Loucy (cell line): ENCODE results near the gene PLXNA2.

Experiments used
- H2AFZ ChIP-seq: fragments of 200-600 bp; sonication (generic); 2 replicates; pipeline ENCODE4 v1.6.0; 2016; ENCODE audit warnings: antibody characterized with exemption, mild to moderate bottlenecking, low read length, moderate library complexity
- H3F3A ChIP-seq: fragments of 200-600 bp; 2 replicates; pipeline ENCODE4 v1.6.0; 2016; ENCODE audit warnings: antibody characterized with exemption, low read depth, mild to moderate bottlenecking
- H3K27me3 ChIP-seq: fragments of 200-600 bp; sonication (generic); 2 replicates; pipeline ENCODE4 v1.6.1; 2014; ENCODE audit warnings: low read length, mild to moderate bottlenecking; ENCODE audit not compliant: insufficient read depth, poor library complexity, severe bottlenecking
- H3K36me3 ChIP-seq: fragments of 200-600 bp; sonication (generic); 2 replicates; pipeline ENCODE4 v1.6.1; 2016; ENCODE audit warnings: low read length; ENCODE audit not compliant: insufficient read depth
- H3K4me1 ChIP-seq: fragments of 200-600 bp; sonication (generic); 2 replicates; pipeline ENCODE4 v1.5.1; 2014; ENCODE audit warnings: low read length, mild to moderate bottlenecking; ENCODE audit not compliant: insufficient read depth, poor library complexity, severe bottlenecking
- H3K4me2 ChIP-seq: fragments of 200-600 bp; sonication (generic); 2 replicates; pipeline ENCODE4 v1.6.0; 2014; ENCODE audit warnings: antibody characterized with exemption, low read length, low read depth, mild to moderate bottlenecking; ENCODE audit not compliant: poor library complexity, severe bottlenecking
- H3K4me3 ChIP-seq: fragments of 200-600 bp; sonication (generic); 2 replicates; pipeline ENCODE4 v1.5.1; 2014; ENCODE audit warnings: low read length, mild to moderate bottlenecking, mixed read lengths; ENCODE audit not compliant: poor library complexity, severe bottlenecking
- H3K79me2 ChIP-seq: fragments of 200-600 bp; sonication (generic); 2 replicates; pipeline ENCODE4 v1.6.1; 2014; ENCODE audit warnings: low read length; ENCODE audit not compliant: insufficient read depth
- H3K9ac ChIP-seq: fragments of 200-600 bp; sonication (generic); 2 replicates; pipeline ENCODE4 v1.6.0; 2014; ENCODE audit warnings: mild to moderate bottlenecking, low read depth, low read length, moderate library complexity; ENCODE audit not compliant: poor library complexity, severe bottlenecking
- H3K9me2 ChIP-seq: fragments of 200-600 bp; sonication (generic); replicated peaks from 2 replicates; pipeline ENCODE4 v1.6.1; 2016; ENCODE audit warnings: low read depth, low read length, mixed read lengths
- H3K9me3 ChIP-seq: fragments of 200-600 bp; sonication (generic); 2 replicates; pipeline ENCODE4 v1.6.1; 2014; ENCODE audit warnings: mild to moderate bottlenecking, antibody characterized with exemption, low read length, low read depth; ENCODE audit not compliant: insufficient read depth
- H4K20me1 ChIP-seq: fragments of 200-600 bp; sonication (generic); 2 replicates; pipeline ENCODE4 v1.6.0; 2014; ENCODE audit warnings: antibody characterized with exemption, low read length, mild to moderate bottlenecking; ENCODE audit not compliant: insufficient read depth, poor library complexity, severe bottlenecking
- CTCF ChIP-seq: fragments of 200-600 bp; sonication (generic); conservative IDR thresholded peaks from 2 replicates; pipeline ENCODE4 v1.5.1; 2014; ENCODE audit warnings: mild to moderate bottlenecking, antibody characterized with exemption, low read length
- EZH2phosphoT487 ChIP-seq: fragments of 200-600 bp; IDR thresholded peaks from 2 replicates; pipeline ENCODE4 v1.6.1; 2018; ENCODE audit warnings: antibody characterized with exemption, mild to moderate bottlenecking, moderate library complexity, borderline replicate concordance

Gene PLXNA2

DNA sequence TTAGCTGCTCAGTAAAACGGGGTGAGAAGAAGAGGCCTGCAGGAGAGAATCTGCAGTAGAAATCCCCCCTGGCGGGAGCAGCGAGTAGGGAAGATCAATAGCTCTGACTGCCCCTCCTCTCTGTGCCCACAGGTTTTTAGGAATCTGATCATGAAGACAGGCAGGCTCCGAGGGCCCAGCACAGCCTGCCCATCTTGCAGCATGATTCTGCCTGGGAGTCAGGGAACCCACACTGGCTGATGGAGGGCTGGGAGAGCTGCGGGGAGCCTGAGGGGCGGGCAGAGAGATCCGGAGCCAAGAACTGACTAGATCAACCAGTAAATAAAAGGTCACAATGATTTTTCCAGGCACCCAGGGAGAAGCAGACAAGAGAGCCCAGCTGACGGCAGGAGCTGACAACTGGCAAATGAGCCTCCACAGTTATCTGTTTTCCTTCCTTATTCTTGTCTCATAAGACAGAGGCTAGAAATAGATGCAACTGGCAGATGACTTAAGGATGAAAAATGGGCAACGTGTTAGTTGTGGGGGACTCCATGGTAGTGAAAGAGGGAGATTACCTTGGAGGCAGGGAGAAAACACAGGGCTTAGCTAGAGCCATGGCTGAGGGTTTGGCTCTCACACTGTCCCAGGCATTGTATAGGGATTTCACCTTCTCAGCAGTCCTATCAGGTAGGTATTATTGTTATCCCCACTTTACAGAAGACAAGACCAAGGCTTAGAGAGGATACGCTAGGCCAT, 116.2 kb downstream of the PLXNA2 start:
- H4K20me1 ChIP-seq: no peaks in the 10 kb centered on the region
- H3F3A ChIP-seq: no peaks in the 10 kb centered on the region
- peaks cover 10% of the 10 kb centered on the region for H3K4me1 ChIP-seq
- H2AFZ ChIP-seq: no peak overlapping the region
- no peak overlapping the region for H3K9ac ChIP-seq
- no peaks in the 10 kb centered on the region for H3K36me3 ChIP-seq
- no peaks in the 10 kb centered on the region for H3K27me3 ChIP-seq
- TF ChIP-seq EZH2phosphoT487 (no peak), CTCF (no peak)
- H3K4me2 ChIP-seq: no peak overlapping the region
- H3K9me3 ChIP-seq: no peaks in the 10 kb centered on the region
- H3K79me2 ChIP-seq: no peaks in the 10 kb centered on the region
- no peak overlapping the region for H3K4me3 ChIP-seq
- no peaks in the 10 kb centered on the region for H3K9me2 ChIP-seq

- Histone ChIP-seq H3K4me2 (no peak overlapping the region), H3F3A (no peaks in the 10 kb centered on the region), H4K20me1 (no peaks in the 10 kb centered on the region), H2AFZ (no peak overlapping the region), H3K36me3 (no peaks in the 10 kb centered on the region), H3K4me3 (no peak overlapping the region), H3K79me2 (no peaks in the 10 kb centered on the region), H3K9me3 (no peaks in the 10 kb centered on the region), H3K9me2 (no peaks in the 10 kb centered on the region), H3K27me3 (no peaks in the 10 kb centered on the region), H3K4me1 (peaks cover 10% of the 10 kb centered on the region), H3K9ac (no peak overlapping the region)
- TF ChIP-seq CTCF: no peak
- no peak for TF ChIP-seq EZH2phosphoT487
Observed at GRCh38 chr1:208127284-208127683, 116.9 kb downstream of the PLXNA2 start.

GRCh38 chr1:208126108-208126507, 118.1 kb downstream of the PLXNA2 start:
- no peaks in the 10 kb centered on the region for H3K79me2 ChIP-seq
- H3K36me3 ChIP-seq: no peaks in the 10 kb centered on the region
- H3F3A ChIP-seq: no peaks in the 10 kb centered on the region
- H3K4me3 ChIP-seq: no peak overlapping the region
- H4K20me1 ChIP-seq: no peaks in the 10 kb centered on the region
- no peaks in the 10 kb centered on the region for H3K27me3 ChIP-seq
- H3K9me2 ChIP-seq: no peaks in the 10 kb centered on the region
- no peak overlapping the region for H3K9ac ChIP-seq
- TF ChIP-seq EZH2phosphoT487 (no peak), CTCF (no peak)
- no peaks in the 10 kb centered on the region for H3K9me3 ChIP-seq
- peaks cover 10% of the 10 kb centered on the region for H3K4me1 ChIP-seq
- H3K4me2 ChIP-seq: no peak overlapping the region
- H2AFZ ChIP-seq: no peak overlapping the region
